Measurements from ENCODE around the gene SMURF2. TPM values are rescaled to one million over a fixed set of nuclear protein-coding genes. Genes with fewer than 3 reads are reported as not detected.

Gene SMURF2
- total RNA-seq, 1 experiment from 2014 or later, result 35.3 TPM

DNA sequence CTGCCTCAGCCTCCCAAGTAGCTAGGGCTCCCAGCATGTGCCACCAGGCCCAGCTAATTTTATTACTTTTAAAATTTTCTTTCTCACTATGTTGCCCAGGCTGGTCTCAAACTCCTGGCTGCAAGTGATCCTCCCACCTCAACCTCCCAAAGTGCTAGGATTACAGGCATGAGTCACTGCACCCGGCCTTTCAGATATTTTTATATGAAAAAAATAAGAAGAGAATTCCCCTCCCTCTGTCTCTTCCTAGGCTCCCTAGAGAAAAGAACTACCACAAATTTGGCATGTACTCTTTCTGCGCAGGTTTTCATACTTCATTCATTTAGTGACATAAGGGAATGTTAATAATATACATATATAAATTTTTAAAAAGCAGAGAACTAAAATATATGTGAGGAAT is 21.7 kb upstream of the SMURF2 start:
- Mint-ChIP-seq H3K27me3 (ENCODE audit: low read depth) (no peaks in the 10 kb centered on the region), H3K4me3 (no peak overlapping the region), H3K4me1 (peaks cover 3 to 9% of the 10 kb centered on the region in 2 experiments), H3K36me3 (ENCODE audit: insufficient read depth in 1 of 3, low read depth in 3 of 3) (no peaks in the 10 kb centered on the region), H3K9me3 (no peaks in the 10 kb centered on the region), H3K27ac (no peak overlapping the region)
- no peak overlapping the region for H4K91ac ChIP-seq (ENCODE audit: insufficient read length, low read depth, low read length)
- H2AFZ ChIP-seq (ENCODE audit: low read length), result no peak overlapping the region
- H4K5ac ChIP-seq (ENCODE audit: insufficient read length, low read depth, low read length), result no peak overlapping the region
- H3K56ac ChIP-seq (ENCODE audit: insufficient read length, low read depth, low read length), result no peak overlapping the region
- H3K27me3 ChIP-seq (ENCODE audit: insufficient read depth, low read length), result no peaks in the 10 kb centered on the region
- no peak overlapping the region for H3K14ac ChIP-seq (ENCODE audit: insufficient read depth, low read length)
- DNase-seq, result no peak
- H4K20me1 ChIP-seq (ENCODE audit: control insufficient read depth, insufficient read depth, insufficient read length), result no peaks in the 10 kb centered on the region
- no peak overlapping the region for H3K27ac ChIP-seq (ENCODE audit: insufficient read length, low read depth, low read length)
- no CpG with 5 or more reads among the region's 2 CpGs for WGBS (ENCODE audit: extremely low coverage, insufficient read length, low lambda C conversion rate)
- no peak for TF ChIP-seq CTCF (conservative IDR thresholded peaks at IDR 0.05)
- no peak overlapping the region for H4K8ac ChIP-seq (replicated peaks; ENCODE audit: insufficient read length, low read depth, low read length)
- no peak overlapping the region for H3K9ac ChIP-seq (ENCODE audit: extremely low read depth, insufficient read length, low read length)
- H3K9me3 ChIP-seq (ENCODE audit: control insufficient read depth, low read depth, low read length), result no peaks in the 10 kb centered on the region
- H3K79me2 ChIP-seq (ENCODE audit: insufficient read depth, low read length), result no peaks in the 10 kb centered on the region
- H3K23ac ChIP-seq (ENCODE audit: insufficient read length, low read depth, low read length), result no peak overlapping the region
- no peak overlapping the region for H2AK5ac ChIP-seq (ENCODE audit: insufficient read length, low read length)
- no peak overlapping the region for H3K4ac ChIP-seq (ENCODE audit: low read depth, low read length)
- no peak overlapping the region for H2BK20ac ChIP-seq (ENCODE audit: low read depth, low read length, poor library complexity, severe bottlenecking)
- no peak overlapping the region for H3K18ac ChIP-seq (ENCODE audit: insufficient read length, low read depth, low read length)
- H2BK120ac ChIP-seq (ENCODE audit: low read depth, low read length, poor library complexity, severe bottlenecking), result no peak overlapping the region
- H3K79me1 ChIP-seq (ENCODE audit: insufficient read depth, low read depth, low read length, poor library complexity, severe bottlenecking), result no peaks in the 10 kb centered on the region
- no peaks in the 10 kb centered on the region for H3K23me2 ChIP-seq (ENCODE audit: insufficient read length, low read depth, low read length, poor library complexity, severe bottlenecking)
- no peak overlapping the region for H2BK12ac ChIP-seq (ENCODE audit: insufficient read length, low read depth, low read length)
- H2BK5ac ChIP-seq (ENCODE audit: insufficient read length, low read length), result no peak overlapping the region
- no peak overlapping the region for H3T11ph ChIP-seq (ENCODE audit: low read length)
- no peaks in the 10 kb centered on the region for H3K4me1 ChIP-seq (ENCODE audit: insufficient read depth, low read length)
- no peak overlapping the region for H3K4me2 ChIP-seq (ENCODE audit: insufficient read depth, insufficient read length, low read length)
- H2BK15ac ChIP-seq (ENCODE audit: low read depth, low read length), result no peak overlapping the region
